GM18867 (cell line): ENCODE results near the gene METTL13.

Experiments
- ATAC-seq: cut with Tn5 transposase; IDR thresholded peaks from one replicate; pipeline ENCODE4 v1.9.1; 2021; ENCODE audit warnings: mild to moderate bottlenecking, moderate library complexity; ENCODE audit not compliant: unreplicated experiment

The METTL13 gene

DNA sequence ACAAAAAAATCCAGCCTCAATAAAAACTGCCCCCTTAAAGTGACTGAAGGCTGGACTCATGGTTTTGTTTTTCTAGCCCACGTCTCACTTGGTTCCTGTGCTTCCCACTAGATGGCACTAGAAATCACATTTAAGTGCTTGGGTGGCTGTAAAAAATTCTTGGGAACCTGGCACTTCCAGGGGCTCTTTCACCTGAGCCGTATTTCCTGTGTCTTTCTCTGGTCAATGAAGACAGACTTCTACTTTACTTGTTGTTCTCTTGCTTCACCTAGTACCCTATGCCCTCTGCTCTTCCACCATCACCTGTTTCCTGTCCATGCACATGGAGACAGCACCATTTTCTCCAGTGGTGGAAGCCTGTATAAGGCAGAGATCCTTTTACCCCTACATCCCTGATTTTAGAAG is 20.0 kb downstream of the METTL13 start:
- ATAC-seq: no peak

DNA sequence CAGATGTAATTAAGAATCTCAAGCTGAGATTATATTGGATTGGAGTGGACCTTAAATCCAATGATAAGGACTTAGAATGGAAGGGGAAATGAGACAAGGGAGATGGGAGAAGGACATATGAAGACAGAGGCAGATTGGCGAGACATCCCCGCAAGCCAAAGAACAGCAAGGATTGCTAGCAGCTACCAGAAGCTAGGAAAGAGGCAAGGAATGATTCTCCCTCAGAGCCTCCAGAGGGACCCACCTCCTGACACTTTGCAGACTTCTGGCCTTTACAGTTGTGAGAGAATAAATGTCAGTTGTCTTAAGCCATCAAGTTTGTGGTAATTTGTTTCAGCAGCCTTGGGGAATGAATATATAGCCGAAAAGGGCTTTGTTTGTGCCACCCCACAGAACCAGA is 20.7 kb downstream of the METTL13 start:
- no peak for ATAC-seq

DNA sequence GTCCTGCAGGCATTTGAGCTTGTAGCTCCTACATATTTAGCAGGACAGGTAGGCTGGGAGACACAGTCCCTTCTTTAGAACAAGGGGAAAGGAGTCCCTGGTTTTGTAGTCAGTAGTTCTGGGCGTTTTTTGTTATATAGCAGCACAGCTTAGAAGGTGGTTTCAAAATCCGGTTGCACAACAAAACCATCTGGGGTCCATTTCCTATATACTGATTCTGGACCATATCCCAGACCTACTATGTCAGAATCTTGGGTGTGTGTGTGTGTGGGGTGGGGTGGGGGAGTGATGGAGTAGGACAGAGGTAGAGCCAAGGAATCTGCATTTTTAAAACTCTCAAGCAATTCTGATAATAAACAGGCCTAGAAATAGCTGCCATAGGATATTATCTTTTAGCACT is 21.6 kb downstream of the METTL13 start:
- ATAC-seq: no peak

DNA sequence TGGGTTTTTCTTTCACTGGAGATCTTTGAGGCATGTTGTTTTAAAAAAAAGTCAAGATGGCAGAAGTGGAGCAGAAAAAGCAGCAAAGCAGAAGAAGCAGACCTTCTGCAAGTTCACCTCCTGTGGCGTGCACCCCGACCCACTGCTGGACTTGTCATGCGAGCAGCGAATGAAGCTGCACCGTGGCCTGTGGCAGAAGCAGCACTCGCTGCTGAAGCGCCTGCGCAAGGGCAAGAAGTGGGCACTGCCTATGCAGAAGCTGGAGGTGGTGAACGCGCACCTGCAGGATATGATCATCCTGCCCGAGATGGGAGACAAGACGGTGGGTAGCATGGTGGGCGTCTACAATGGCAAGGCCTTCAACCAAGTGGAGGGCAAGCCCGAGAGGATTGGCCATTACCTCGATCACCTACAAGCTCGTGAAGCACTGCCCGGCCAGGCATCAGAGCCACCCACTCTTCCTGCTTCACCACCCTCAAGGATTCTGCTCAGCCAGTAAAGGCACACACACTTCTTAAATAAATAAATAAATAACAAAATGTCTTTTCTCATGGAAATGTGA is 22.1 kb downstream of the METTL13 start:
- no peak for ATAC-seq

DNA sequence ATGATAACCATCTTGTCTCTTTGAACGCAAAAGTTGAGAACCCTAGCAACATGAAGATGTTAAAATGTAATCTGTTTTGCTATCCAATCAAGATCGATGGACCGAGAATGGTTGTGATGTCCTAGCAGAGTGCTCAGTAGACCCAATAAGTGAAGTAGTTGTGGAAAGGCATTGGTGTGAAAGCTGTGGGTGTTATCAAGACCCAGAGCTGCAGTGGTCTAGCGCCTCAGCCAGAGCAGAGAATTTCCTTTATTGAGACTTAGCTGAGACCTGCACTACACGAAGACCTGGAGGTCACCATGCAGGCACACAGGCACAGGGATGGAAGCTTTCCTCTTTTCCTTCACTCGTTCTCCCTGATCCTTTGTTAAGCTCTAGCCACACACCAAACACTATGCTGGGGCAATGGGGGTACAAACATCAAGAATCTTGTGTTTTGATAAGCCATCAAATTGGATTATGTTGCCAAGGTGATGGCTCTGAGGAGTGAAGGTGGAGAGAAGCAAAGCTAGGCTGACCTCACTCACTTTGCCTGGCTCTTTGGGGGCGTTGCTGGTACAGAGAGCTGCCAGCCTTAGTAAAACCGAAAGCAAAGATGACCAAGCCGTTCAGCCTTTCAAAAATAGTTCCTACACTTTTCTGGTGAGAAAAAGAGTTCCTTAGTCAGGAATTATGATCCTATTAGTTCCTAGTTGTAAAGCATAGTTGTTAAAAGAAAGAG is 24.1 kb downstream of the METTL13 start:
- ATAC-seq: peak; percentile 93

DNA sequence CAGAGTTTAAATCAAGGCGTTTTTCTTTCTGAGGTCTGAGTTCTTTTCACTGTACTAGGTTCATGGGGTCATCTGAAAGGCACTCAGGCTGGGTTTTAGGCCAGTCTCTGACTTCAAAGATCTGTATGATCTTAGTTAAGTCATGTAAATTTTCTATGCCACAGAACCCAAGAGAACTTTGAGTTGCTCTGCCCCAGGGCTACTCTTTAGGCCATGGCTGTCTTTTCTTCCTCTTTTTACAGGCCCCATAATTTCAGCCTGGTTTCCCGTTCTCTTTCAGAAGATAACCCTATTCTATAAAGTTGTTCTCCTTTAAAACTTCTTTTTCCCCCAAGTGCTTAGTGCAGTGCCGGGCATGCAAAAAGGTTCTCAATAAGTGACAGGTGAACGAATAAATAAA is 26.1 kb downstream of the METTL13 start:
- ATAC-seq: no peak

DNA sequence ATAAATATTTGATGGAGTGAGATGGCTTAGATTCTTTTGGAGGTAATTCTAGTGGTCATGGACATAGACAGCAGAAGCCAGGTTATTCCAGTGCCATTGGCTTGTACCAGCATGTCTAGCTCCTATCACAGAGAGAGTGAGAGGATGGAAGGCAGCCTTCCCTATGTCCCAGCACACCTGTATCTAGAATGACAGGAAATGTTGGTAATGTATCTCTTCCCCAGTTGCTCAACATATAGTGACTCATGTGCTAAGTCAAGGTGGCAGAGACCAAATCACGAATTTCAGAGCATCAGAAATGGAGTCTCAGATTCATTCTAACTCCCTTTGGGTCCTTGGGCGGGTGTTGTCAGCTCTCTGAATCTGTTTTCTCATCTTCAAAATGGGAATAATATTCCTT is 28.4 kb downstream of the METTL13 start:
- ATAC-seq: no peak

DNA sequence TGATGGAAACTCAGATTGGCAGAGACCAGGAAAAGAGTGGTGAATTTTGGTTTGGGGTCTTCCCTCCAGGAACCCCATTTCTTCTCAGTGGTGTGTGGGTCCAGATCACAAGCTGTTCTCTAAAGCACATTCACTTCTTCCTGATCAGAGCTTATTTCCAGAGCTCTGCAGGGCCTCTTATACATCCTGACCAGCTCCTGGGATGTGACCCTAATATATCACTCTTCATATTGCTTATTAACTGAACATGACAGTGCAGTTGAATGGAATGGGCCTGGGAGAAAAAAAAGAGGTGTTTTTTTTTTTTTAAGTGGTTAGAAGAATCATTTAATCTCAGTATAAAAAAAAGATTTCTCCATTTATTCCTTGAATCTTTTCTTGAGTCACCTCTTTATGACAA is 30.2 kb downstream of the METTL13 start:
- no peak for ATAC-seq

DNA sequence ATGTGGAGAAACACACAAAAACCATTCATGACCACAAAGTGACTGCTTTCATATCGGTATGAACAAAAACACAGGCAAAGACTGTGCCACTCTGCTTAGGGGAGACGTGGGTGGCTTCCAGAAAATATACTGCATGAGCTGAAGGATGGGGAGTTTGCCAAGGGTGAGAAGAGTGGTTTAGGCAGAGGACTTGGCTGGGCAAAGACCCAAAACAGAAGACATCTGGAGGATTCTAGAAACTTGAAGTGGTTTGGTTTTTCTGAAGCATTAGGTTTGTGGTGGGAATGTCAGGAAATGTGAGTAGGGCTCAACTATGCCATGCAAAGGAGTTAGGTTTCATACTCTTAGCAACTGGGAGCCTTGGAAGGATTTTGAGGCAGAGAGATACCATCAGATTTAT is 33.2 kb downstream of the METTL13 start:
- ATAC-seq: no peak

DNA sequence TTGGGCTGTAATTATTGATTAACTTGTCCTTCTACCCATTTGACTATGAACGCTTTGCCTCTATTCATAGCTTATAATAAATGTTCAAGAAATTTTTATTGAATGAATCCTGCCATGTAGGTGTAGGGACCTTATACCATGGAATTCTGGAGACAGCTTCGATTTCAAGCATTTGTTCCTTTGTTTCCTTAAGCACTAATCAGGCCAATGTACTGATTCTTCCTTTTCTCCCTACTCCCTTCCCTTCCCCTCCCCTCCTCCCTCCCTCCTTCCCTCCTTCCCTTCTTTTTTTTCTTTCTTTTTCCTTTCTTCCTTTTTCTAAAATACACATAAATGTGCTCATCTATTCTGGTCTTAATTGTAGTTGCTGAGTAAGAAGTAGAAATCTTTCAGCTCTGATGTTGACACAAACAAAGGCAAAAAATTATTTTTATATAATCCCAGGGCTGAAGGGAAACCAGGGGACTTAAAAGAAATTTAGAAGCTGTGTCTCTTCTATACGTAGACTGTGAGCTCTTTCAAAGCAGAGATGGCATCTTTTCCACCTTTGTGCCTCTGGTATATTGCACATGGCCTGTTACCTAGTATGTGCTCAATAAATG is 34.9 kb downstream of the METTL13 start:
- no peak for ATAC-seq

DNA sequence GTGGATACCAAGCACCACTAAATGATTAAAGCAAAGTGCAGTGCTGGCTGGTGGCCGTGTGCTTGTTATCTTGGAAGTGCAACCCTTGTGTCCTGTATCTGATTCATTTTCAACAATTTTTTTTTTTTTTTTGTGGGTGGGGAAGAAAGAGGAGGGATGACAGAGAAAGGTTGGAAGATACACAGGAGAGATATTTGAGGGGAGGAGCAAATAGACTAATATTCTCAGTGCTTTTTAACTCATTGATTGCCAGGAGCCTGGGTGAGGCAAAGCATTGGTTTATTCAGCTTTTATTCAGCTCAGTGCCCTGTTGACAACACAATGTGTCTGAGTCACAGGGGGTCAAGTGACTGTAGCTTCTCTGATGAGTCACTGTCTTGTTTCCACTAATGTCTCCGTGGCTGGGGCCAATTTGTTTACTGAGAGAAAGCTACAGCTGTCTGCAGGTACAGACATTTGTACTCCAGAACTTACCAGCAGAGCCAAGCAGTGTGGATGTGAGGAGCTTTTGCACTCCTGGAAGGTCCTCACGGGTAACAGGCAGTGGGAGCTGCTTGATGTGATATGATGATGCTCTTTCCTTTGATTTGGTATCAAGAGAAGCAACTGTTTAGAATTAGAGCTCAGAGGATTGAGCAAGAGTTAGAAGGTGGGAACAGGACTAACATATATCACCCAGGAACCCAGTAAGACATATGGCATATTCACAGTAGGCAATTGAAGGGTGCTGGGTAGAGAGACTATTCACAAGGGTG is 36.2 kb downstream of the METTL13 start:
- peak; percentile 80 for ATAC-seq

DNA sequence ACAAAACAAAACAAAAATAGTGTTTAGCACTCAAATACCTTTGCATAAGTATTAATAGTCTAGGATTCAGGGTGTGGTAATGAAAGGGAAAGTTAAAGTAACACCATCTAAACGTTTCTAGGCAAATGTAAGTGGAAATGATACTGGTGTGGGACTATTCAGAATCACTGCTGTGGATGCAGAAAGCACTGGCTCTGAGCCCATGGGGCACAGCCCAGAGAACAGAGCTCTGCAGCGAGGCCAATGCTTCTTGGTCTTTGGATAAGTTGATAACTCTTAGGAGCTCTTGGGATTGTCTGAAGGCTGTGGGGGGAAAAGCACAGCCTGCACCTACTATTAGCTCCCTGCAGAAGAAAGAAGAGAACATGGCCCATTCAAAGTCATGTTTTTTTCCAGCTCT is 38.5 kb downstream of the METTL13 start:
- ATAC-seq: no peak

DNA sequence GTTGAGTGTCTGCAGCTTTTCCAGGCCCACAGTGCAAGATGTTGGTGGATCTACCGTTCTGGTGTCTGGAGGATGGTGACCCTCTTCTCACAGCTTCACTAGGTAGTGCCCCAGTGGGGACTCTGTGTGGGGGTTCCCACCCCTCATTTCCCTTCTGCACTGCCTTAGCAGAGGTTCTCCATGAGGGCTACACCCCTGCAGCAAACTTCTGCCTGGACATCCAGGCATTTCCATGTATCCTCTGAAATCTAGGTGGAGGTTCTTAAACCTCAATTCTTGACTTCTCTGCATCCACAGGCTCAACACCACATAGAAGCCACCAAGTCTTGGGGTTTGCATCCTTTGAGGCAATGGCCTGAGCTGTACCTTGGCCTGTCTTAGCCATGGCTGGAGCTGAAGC is 45.5 kb downstream of the METTL13 start:
- no peak for ATAC-seq

DNA sequence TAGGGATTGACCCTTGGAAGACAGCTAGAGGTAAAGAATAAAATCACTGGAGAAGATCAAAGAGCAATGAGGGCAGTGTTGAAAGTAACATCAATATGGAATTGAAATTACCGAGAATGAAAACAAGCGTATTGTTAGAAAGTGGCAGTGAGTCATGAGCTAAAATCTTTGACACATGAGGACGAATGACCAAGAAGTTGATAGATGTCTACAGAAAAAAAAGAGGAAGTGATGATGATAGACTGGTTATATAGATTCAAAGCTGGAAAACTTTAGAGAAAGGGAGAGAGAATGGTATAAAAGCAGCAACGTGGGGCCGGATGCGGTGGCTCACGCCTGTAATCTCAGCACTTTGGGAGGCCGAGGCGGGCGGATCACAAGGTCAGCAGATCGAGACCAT is 47.3 kb downstream of the METTL13 start:
- peak; percentile 73 for ATAC-seq

DNA sequence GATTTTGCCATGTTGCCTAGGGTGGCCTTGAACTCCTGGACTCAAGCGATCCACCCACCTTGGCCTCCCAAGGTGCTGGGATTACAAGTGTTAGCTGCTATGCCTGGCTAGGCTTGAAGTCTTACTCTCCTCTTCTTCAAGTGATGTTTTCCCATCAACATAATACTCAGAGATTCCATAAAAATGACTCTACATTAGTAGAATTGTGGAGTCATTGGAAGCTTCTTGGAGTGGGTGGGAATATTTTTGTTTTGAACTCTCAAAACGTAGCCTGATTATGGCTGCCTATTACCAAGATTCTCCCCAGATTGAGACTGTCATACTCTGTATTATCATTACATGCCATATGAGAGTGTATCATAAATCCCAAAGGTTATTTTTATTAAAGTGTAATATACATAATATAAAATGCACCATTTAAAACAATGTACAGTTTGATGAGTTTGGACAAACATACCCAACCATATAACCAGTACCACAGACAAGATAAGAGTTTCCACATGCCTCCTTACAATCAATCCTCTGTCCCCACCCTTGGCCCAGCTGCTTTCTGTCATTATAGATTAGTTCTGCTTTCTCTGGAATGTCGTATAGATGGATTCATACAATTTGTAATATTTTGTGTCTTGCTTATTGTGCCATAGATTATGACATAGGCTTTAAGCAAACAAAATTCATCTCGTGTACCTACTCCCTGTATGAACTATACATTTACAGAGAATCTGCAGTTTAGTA is 51.8 kb downstream of the METTL13 start:
- ATAC-seq: no peak

DNA sequence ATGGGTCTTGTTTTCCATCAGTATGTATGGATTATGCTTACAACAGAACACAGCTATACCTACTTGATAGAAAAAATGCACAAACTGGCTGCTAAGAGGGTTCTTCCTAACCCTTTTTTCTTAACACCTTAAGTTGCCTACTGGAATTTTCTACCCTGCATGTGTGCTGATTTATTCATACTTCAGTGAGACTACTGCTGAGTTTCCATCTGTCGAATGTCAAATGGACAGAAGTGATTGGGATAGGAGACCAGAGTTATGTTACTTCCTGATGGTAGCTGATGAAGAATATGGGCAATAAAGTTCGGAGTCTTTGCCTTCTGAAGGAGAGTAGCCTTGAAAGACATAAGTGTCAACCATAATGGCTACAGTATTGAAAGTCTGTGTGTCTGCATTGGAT is 53.4 kb downstream of the METTL13 start:
- no peak for ATAC-seq

DNA sequence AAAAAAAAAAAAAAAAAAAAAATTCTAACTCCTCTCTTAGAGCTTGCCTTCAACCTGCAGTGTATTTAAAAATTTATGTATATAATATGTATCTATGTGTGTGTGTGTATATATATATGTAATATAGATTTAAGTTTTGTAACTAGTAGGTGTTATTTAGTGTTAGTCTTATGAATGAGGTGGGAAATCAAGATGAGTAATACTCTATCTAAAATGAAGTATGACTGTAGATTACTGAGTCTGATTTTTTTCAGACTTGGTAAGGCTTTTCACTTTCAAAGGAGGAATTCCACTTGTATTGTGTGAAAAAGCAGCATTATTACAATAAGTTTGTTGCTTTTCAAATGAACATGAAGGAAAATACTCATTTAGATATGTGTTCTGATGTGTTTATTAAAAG is 54.4 kb downstream of the METTL13 start:
- ATAC-seq: no peak

DNA sequence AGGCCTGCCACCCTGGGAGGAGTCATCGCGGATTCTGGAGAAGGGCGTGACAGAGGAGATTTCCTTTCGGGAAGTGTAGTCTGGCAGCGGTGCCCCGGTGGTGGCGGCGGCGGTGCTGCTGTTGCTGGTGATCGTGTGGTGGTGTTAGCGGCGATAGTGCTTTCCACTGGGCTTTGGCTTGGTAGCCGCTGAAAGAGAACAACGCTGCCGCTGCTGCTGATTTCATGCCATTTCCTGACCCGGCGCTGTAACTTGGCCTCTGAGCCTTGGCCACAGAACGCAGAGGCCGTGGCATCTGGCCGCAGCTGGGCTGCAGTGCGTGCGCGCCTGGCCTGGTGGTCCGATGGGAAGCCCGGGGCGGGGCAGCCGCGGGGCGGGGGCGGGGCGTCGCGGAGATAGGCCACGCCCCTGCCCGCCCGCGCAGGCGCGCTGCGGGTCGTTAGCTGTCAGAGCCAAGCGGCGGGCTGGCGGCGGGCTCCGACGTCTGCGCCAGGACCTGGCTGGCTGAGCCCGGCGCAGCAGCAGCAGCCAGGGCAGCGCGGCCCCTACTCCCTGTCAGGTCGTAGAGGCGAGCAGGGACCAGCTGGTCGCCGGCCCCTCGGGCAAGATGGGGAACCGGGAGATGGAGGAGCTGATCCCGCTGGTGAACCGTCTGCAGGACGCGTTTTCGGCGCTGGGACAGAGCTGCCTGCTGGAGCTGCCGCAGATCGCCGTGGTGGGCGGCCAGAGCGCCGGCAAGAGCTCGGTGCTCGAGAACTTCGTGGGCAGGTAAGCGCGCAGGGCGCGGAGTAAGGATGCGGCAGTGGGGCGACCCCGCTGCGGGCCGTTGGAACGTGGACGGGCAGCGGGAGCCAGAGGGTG is 59.8 kb downstream of the METTL13 start, which contains the start of gene DNM3:
TSS of gene DNM3 (plus strand) at position 449 of the 861 bp plus-strand sequence. CDS start at position 608, 159 bp downstream.
- peak; percentile 89 for ATAC-seq

DNA sequence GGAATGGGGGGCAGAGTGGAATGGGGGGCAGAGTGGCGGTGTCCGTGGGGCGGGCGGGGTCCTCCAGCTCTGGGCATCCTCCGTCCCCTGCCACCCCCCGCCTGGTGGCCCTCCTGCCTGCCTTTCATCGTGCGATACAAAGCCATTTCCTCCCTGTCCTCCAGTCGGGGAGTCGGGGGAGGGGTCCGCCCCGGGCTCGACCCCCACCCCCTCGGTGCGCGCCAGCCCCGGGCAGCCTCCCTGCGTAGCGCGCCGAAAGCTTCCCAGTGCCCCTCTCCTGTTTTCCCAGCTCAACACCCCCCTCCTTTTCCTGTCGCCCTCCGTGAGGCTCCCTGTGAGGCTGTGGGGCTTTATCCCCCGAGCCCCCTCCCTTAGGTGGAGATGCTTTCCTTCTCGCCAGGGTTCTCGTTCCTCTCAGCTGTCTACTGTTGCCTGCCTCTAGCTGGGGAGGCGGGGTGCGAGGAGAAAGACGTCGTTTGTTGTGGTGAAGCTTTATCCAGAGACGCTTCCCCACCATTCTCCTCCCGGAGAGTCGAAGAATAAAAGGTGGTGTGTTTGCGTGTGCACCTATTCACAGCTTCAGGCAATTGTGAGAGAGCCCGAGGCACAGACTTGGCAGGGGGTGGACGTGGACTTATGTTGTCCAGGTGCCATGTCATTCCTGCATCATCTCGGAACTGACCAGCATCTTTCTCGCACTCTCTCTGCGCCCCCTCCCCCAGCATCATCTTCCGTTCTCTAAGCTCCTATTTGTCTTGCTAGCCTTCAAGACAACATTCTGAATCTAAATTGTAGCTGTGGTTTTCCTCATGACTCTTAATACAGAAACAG is 60.7 kb downstream of the METTL13 start:
- no peak for ATAC-seq
